Measurements from ENCODE around the gene UFD1. TPM values are rescaled to one million over a fixed set of nuclear protein-coding genes. Genes with fewer than 3 reads are reported as not detected.
"Not testable (repeated sequence)": the region's sequence is repeated elsewhere in the genome, so short reads cannot be mapped to it uniquely, and the experiment has no call there.

UFD1 gene
- total RNA-seq, 1 donor from 2014 or later: 47.7 TPM

DNA sequence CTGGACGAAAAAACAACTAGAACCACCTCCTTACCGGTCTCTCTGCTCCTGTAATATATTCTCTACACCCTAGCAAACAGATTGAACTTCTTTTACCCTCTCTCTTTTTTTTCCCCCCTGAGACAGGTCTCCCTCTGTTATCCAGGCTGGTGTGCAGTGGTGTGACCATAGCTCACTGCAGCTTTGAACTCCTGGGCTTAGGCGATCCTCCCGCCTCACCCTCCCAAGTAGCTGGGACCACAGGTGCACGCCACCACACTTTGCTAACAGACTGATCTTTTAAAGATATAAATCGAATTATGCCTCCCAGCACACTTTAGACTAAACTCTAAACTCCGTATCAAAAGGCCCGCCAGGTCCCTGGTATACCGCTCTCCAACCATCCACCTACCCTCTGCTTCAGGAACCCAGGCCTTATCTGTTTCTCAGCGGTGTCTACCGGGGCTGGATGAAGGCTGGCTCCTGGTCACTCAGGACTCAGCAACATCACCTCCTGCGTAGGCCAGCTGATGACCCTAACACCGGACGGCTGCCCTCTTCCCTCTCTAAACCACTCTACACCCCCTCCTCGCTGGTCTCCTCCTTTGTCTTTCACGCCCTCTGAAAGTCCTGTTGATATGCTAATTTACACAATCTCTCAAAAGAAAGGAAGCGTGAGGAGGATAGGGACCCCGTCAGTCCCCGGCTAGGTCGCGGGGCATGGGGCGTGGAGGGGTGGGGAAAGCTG lies 32.2 kb downstream of the UFD1 start:
- peak overlapping the region; percentile 63 for H3K4me3 ChIP-seq (ENCODE audit: low read depth, low read length)
- DNase-seq (ENCODE audit: low read depth): no peak
- TF ChIP-seq, protein P1, sequence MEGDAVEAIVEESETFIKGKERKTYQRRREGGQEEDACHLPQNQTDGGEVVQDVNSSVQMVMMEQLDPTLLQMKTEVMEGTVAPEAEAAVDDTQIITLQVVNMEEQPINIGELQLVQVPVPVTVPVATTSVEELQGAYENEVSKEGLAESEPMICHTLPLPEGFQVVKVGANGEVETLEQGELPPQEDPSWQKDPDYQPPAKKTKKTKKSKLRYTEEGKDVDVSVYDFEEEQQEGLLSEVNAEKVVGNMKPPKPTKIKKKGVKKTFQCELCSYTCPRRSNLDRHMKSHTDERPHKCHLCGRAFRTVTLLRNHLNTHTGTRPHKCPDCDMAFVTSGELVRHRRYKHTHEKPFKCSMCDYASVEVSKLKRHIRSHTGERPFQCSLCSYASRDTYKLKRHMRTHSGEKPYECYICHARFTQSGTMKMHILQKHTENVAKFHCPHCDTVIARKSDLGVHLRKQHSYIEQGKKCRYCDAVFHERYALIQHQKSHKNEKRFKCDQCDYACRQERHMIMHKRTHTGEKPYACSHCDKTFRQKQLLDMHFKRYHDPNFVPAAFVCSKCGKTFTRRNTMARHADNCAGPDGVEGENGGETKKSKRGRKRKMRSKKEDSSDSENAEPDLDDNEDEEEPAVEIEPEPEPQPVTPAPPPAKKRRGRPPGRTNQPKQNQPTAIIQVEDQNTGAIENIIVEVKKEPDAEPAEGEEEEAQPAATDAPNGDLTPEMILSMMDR (conservative IDR thresholded peaks at IDR 0.05; ENCODE audit: low read depth, low read length): no peak

- not testable (repeated sequence) for DNase-seq (ENCODE audit: low read depth); H3K4me3 ChIP-seq (ENCODE audit: low read depth, low read length)
These were observed 33.6 kb downstream of the UFD1 start for GRCh38 chr22:19445279-19445982.

DNA sequence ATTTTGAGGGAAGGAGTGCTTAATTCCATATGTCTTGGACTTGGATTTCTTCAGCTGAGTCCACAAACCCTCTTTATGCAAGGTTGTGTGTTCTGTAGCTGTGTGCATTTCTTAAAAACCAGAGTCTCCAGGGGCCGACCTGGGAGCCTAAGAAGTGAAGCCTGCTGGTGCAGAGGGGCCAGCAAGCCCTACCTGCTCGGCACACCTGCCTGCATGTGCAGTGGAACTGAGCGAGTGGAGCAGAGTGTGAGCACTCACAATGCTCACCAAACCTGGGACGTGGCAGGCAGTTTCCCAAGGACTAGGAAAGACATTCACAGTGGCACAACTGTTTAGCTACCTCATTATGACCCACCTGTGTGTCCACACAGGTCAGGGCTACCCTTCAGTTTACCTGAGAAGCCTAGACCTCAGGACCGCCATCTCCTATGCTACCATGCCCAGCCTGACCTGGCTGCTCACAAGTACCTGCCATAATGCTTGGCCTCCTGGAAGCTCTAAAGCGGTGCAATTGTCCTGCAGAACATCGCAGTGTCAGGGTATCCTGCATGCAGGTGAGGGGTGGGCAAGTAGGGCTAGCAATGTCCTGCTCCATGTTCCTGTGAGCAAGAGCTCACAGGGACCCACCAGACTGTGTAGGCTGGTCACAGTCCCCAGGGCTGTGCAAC lies 35.3 kb downstream of the UFD1 start:
- no peak for DNase-seq (ENCODE audit: low read depth)
- no peak overlapping the region for H3K4me3 ChIP-seq (ENCODE audit: low read depth, low read length)
- TF ChIP-seq, protein P1 (conservative IDR thresholded peaks at IDR 0.05; ENCODE audit: low read depth, low read length): no peak

DNA sequence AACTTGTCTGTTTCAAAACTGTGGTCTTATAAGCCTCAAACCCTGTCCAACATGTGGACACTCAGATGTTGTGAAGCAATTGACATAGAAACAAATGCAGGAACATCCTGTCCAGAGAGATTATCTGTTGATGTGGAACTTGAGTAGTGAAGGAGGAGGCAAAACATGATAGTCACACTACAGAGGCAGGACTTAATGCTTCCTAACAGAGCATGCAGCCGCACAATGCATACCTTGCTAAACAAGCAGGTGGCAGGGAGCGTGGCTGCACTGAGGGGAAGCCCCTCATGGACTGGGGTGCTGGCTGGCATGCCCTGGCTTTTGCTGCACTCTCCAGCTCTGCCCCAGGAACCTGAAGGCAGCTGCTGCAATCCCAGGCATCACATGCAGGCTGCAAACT lies 36.8 kb downstream of the UFD1 start:
- TF ChIP-seq, protein P1 (conservative IDR thresholded peaks at IDR 0.05; ENCODE audit: low read depth, low read length): no peak
- DNase-seq (ENCODE audit: low read depth): no peak
- no peak overlapping the region for H3K4me3 ChIP-seq (ENCODE audit: low read depth, low read length)

DNA sequence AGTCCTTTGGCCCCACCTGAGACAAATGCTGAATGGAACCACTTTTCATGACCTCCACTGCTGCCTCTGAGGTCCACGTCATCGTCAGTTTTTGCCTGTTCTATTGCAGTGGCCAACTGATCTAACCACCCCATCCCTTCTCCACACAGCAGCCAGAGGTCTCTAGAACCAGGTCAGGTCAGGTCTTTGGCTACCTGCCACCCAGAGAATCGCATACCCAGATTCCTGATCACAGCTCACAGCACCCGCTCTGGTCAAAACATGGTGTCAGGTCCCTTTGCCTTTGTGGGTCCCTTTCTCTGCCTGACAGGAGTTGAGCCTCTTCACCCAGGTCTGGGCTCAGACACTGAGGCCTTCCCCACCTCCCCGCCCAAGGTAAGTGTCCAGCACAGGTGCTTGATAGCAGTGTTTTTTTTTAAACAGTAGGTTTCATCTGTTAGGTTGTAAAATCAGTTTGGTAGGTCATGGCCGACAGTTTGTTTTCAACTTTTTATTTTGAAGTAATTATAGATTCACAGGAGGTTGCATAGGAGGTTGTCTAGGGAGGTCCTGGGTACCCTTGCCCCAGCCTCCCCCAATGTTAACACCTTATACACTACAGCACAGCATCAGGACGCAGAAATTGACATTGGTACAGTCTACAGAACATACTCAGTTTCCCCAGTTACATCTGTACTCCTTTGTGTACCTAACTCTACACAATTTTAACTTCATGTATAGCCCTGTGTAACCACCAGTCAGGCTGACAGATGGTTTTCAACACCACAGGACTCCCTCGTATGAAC lies 38.4 kb downstream of the UFD1 start:
- TF ChIP-seq, protein P1 (conservative IDR thresholded peaks at IDR 0.05; ENCODE audit: low read depth, low read length): no peak
- H3K4me3 ChIP-seq (ENCODE audit: low read depth, low read length): no peak overlapping the region
- no peak for DNase-seq (ENCODE audit: low read depth)

GRCh38 chr22:19438298-19438697 lies 40.7 kb downstream of the UFD1 start:
- H3K4me3 ChIP-seq (ENCODE audit: low read depth, low read length): no peak overlapping the region
- TF ChIP-seq, protein P1 (conservative IDR thresholded peaks at IDR 0.05; ENCODE audit: low read depth, low read length): no peak
- no peak for DNase-seq (ENCODE audit: low read depth)

DNA sequence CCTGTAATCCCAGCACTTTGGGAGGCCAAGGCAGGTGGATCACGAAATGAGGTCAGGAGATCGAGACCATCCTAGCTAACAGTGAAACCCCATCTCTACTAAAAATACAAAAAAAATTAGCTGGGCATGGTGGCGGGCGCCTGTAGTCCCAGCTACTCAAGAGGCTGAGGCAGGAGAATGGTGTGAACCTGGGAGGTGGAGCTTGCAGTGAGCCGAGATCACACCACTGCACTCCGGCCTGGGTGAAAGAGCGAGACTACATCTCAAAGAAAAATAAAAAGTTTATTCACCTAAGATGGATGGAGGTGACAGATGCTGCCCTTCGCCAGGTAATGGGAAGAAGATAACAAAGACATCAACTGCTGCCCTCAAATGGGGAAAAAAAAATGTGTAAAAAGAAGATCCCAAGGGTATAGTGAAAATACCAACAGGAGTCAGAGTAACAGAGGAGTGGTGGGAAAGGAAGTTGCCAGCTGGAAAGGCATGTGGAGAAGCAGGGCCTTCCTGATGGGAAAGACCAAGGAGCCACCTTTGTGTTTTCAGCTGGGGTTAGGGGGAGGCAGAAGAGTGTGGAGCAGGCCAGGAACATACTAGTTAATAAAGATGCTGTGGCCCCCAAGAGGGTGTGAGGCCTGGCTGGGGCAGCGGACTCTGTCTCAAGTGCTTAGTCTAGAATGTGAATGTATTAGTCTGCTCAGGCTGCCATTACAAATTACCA lies 42.4 kb downstream of the UFD1 start:
- H3K4me3 ChIP-seq (ENCODE audit: low read depth, low read length); DNase-seq (ENCODE audit: low read depth): not testable (repeated sequence)

Data from epithelial cell of proximal tubule (primary cell).